H9 (cell line): ENCODE data around the gene SCYGR7. TPM values are rescaled to one million over a fixed set of nuclear protein-coding genes. Genes with fewer than 3 reads are reported as not detected.

Experiments
- DNase-seq: peaks from one replicate; pipeline ENCODE4 v3.0.0-alpha.2; 2017
- H2AFZ ChIP-seq: one replicate; pipeline ENCODE4 v1.6.1; 2013; ENCODE audit warnings: mild to moderate bottlenecking, low read length, control low read depth, moderate library complexity
- H2AK5ac ChIP-seq: 2 replicates; pipeline ENCODE4 v1.6.1; 2013; ENCODE audit warnings: low read length, control low read depth, mixed read lengths; ENCODE audit not compliant: insufficient read length
- H2BK120ac ChIP-seq: one replicate; pipeline ENCODE4 v1.6.1; 2013; ENCODE audit warnings: low read depth, mild to moderate bottlenecking, low read length, control low read depth, inconsistent platforms; ENCODE audit not compliant: poor library complexity, severe bottlenecking
- H2BK12ac ChIP-seq: 2 replicates; pipeline ENCODE4 v1.6.1; 2013; ENCODE audit warnings: low read length, control low read depth, mixed read lengths, low read depth; ENCODE audit not compliant: insufficient read length
- H2BK15ac ChIP-seq: 2 replicates; pipeline ENCODE4 v1.6.1; 2013; ENCODE audit warnings: low read depth, low read length, control low read depth
- H2BK20ac ChIP-seq: one replicate; pipeline ENCODE4 v1.6.1; 2013; ENCODE audit warnings: low read depth, mild to moderate bottlenecking, low read length, control low read depth, inconsistent platforms; ENCODE audit not compliant: poor library complexity, severe bottlenecking
- H2BK5ac ChIP-seq: 2 replicates; pipeline ENCODE4 v1.6.1; 2013; ENCODE audit warnings: low read length, control low read depth, mixed read lengths; ENCODE audit not compliant: insufficient read length
- H3K14ac ChIP-seq: 2 replicates; pipeline ENCODE4 v1.6.1; 2013; ENCODE audit warnings: low read length, control low read depth; ENCODE audit not compliant: insufficient read depth
- H3K18ac ChIP-seq: 2 replicates; pipeline ENCODE4 v1.6.1; 2013; ENCODE audit warnings: low read depth, mild to moderate bottlenecking, mixed read lengths, low read length, control low read depth; ENCODE audit not compliant: insufficient read length
- H3K23ac ChIP-seq: 2 replicates; pipeline ENCODE4 v1.6.1; 2013; ENCODE audit warnings: low read length, control low read depth, mixed read lengths, low read depth; ENCODE audit not compliant: insufficient read length
- H3K23me2 ChIP-seq: 2 replicates; pipeline ENCODE4 v1.6.1; 2013; ENCODE audit warnings: low read depth, mild to moderate bottlenecking, mixed read lengths, low read length, control low read depth; ENCODE audit not compliant: insufficient read length, poor library complexity, severe bottlenecking
- H3K27ac ChIP-seq: 2 replicates; pipeline ENCODE4 v1.5.1; 2013; ENCODE audit warnings: low read length, control low read depth, mixed read lengths, low read depth; ENCODE audit not compliant: insufficient read length
- H3K27me3 ChIP-seq: 2 replicates; pipeline ENCODE4 v1.6.1; 2013; ENCODE audit warnings: low read length, control low read depth, inconsistent platforms; ENCODE audit not compliant: insufficient read depth
- H3K4ac ChIP-seq: 2 replicates; pipeline ENCODE4 v1.6.1; 2013; ENCODE audit warnings: low read depth, mild to moderate bottlenecking, control low read depth, inconsistent platforms, low read length, moderate library complexity
- H3K4me1 ChIP-seq: 2 replicates; pipeline ENCODE4 v1.6.1; 2013; ENCODE audit warnings: low read length, control low read depth, inconsistent platforms; ENCODE audit not compliant: insufficient read depth
- H3K4me2 ChIP-seq: 2 replicates; pipeline ENCODE4 v1.6.1; 2013; ENCODE audit warnings: low read length, control low read depth, mixed read lengths; ENCODE audit not compliant: insufficient read length, insufficient read depth
- H3K56ac ChIP-seq: 2 replicates; pipeline ENCODE4 v1.6.1; 2013; ENCODE audit warnings: low read depth, mild to moderate bottlenecking, mixed read lengths, low read length, control low read depth; ENCODE audit not compliant: insufficient read length
- H3K79me1 ChIP-seq: 2 replicates; pipeline ENCODE4 v1.6.1; 2013; ENCODE audit warnings: low read depth, mild to moderate bottlenecking, moderate library complexity, low read length, control low read depth, inconsistent platforms; ENCODE audit not compliant: insufficient read depth, poor library complexity, severe bottlenecking
- H3K79me2 ChIP-seq: 2 replicates; pipeline ENCODE4 v1.6.1; 2013; ENCODE audit warnings: low read length, control low read depth, inconsistent platforms; ENCODE audit not compliant: insufficient read depth
- H3K9ac ChIP-seq: 2 replicates; pipeline ENCODE4 v1.6.1; 2013; ENCODE audit warnings: low read length, control low read depth, mixed read lengths; ENCODE audit not compliant: insufficient read length; ENCODE audit errors: extremely low read depth
- H3K9me3 ChIP-seq: one replicate; pipeline ENCODE4 v1.6.1; 2013; ENCODE audit warnings: low read depth, low read length, inconsistent platforms; ENCODE audit not compliant: control insufficient read depth
- H3T11ph ChIP-seq: one replicate; pipeline ENCODE4 v1.6.1; 2013; ENCODE audit warnings: mild to moderate bottlenecking, low read length, control low read depth, inconsistent platforms
- H4K20me1 ChIP-seq: one replicate; pipeline ENCODE4 v1.6.1; 2013; ENCODE audit not compliant: control insufficient read depth, insufficient read length, insufficient read depth
- H4K5ac ChIP-seq: 2 replicates; pipeline ENCODE4 v1.6.1; 2013; ENCODE audit warnings: low read depth, mild to moderate bottlenecking, mixed read lengths, low read length, control low read depth; ENCODE audit not compliant: insufficient read length
- H4K8ac ChIP-seq: replicated peaks from 2 replicates; pipeline ENCODE4 v1.6.1; 2013; ENCODE audit warnings: low read length, control low read depth, mixed read lengths, low read depth; ENCODE audit not compliant: insufficient read length
- H4K91ac ChIP-seq: 2 replicates; pipeline ENCODE4 v1.6.1; 2013; ENCODE audit warnings: low read depth, mild to moderate bottlenecking, moderate library complexity, mixed read lengths, low read length, control low read depth; ENCODE audit not compliant: insufficient read length
- H3K27ac Mint-ChIP-seq, 3 experiments: 2 replicates in 2 of 3; 3 replicates in 1 of 3; pipeline ENCODE4 v1.8.0; 2020 to 2021; ENCODE audit warnings: mixed read lengths in 3 of 3, mild to moderate bottlenecking in 1 of 3, moderate library complexity in 1 of 3
- H3K27me3 Mint-ChIP-seq: 2 replicates; pipeline ENCODE4 v1.8.0; 2021; ENCODE audit warnings: low read depth, mild to moderate bottlenecking, moderate library complexity, mixed read lengths
- H3K36me3 Mint-ChIP-seq, 3 experiments: 2 replicates in 2 of 3; 3 replicates in 1 of 3; pipeline ENCODE4 v1.8.0; 2020 to 2021; ENCODE audit warnings: low read depth in 3 of 3, mixed read lengths in 3 of 3; ENCODE audit not compliant: insufficient read depth in 1 of 3
- H3K4me1 Mint-ChIP-seq, 2 experiments: 2 replicates each; pipeline ENCODE4 v1.8.0; 2020; ENCODE audit warnings: mixed read lengths in 2 of 2
- H3K4me3 Mint-ChIP-seq, 2 experiments: 2 replicates in 1 of 2; 3 replicates in 1 of 2; pipeline ENCODE4 v1.8.0; 2020 to 2021; ENCODE audit warnings: mild to moderate bottlenecking in 2 of 2, mixed read lengths in 2 of 2, moderate library complexity in 1 of 2
- H3K9me3 Mint-ChIP-seq, 2 experiments: 2 replicates in 1 of 2; 3 replicates in 1 of 2; pipeline ENCODE4 v1.8.0; 2020; ENCODE audit warnings: mild to moderate bottlenecking in 2 of 2, mixed read lengths in 2 of 2, moderate library complexity in 1 of 2
- CTCF ChIP-seq: fragments of 200-600 bp; sonication (generic); conservative IDR thresholded peaks from 3 replicates; pipeline ENCODE4 v1.8.0; 2021; ENCODE audit warnings: antibody characterized with exemption, mild to moderate bottlenecking
- WGBS: extraction: QIAGEN DNeasy Blood & Tissue Kit; methylation state at CpG from one replicate; pipeline ENCODE4 v1.1.7; 2013; ENCODE audit warnings: missing lambda C conversion rate, low lambda C conversion rate, mixed read lengths; ENCODE audit not compliant: insufficient read length; ENCODE audit errors: extremely low coverage; 5-methylcytosine and 5-hydroxymethylcytosine counted together
- total RNA-seq: library from RNA; stranded (reverse); gene quantifications from 2 replicates; pipeline ENCODE4 v1.2.1, GENCODE V29; 2021

Gene SCYGR7
- total RNA-seq, 1 experiment from 2014 or later: not detected

- Histone ChIP-seq H3K14ac (no peak overlapping the region), H4K5ac (no peak overlapping the region), H3K79me2 (no peaks in the 10 kb centered on the region), H3K79me1 (no peaks in the 10 kb centered on the region), H3K4ac (no peak overlapping the region), H2BK5ac (no peak overlapping the region), H3T11ph (no peak overlapping the region), H4K8ac (no peak overlapping the region), H3K56ac (no peak overlapping the region), H2BK120ac (no peak overlapping the region), H3K4me1 (peaks cover 7% of the 10 kb centered on the region; the same call in 1 of the 2 replicates), H2BK20ac (no peak overlapping the region), H2BK15ac (no peak overlapping the region), H2BK12ac (no peak overlapping the region), H3K27ac (no peak overlapping the region), H3K18ac (peak overlapping the region; percentile 42), H3K23ac (no peak overlapping the region), H3K4me2 (no peak overlapping the region), H2AK5ac (no peak overlapping the region), H3K9me3 (no peaks in the 10 kb centered on the region), H4K91ac (no peak overlapping the region), H3K9ac (no peak overlapping the region), H2AFZ (no peak overlapping the region), H3K27me3 (no peaks in the 10 kb centered on the region), H4K20me1 (no peaks in the 10 kb centered on the region), H3K23me2 (no peaks in the 10 kb centered on the region)
- no peak for TF ChIP-seq CTCF
- WGBS: no CpG with 5 or more reads among the region's 13 CpGs
- Mint-ChIP-seq H3K9me3 (peaks cover 0 to 4% of the 10 kb centered on the region in 2 experiments; a peak in 1 of 5 replicates), H3K4me1 (peaks cover 24 to 27% of the 10 kb centered on the region in 2 experiments), H3K27me3 (no peaks in the 10 kb centered on the region; the same call in 1 of the 2 replicates), H3K4me3 (no peak overlapping the region), H3K36me3 (peaks cover 0 to 4% (median 0%) of the 10 kb centered on the region in 3 experiments; a peak in 2 of 7 replicates), H3K27ac (peak overlapping the region in 2 of 3 experiments; percentile 1 to 91; a peak in 4 of 7 replicates)
- DNase-seq: peak; percentile 42
Observed at GRCh38 chr2:227759411-227760118, 31.4 kb downstream of the SCYGR7 start.
